HepG2 (cell line): ENCODE data around the gene P2RY11. TPM values are rescaled to one million over a fixed set of nuclear protein-coding genes. Genes with fewer than 3 reads are reported as not detected.
A peak's percentile ranks its signal among the peaks of the same experiment; 100 is the strongest.

Experiments
- FOXO4 ChIP-seq: sonication (generic); formaldehyde crosslinking; conservative IDR thresholded peaks from 2 replicates; pipeline ENCODE4 v1.8.1; 2023; ENCODE audit warnings: missing genetic modification reagents
- HDAC6 ChIP-seq: fragments of 200-600 bp; sonication (generic); IDR thresholded peaks from 2 replicates; pipeline ENCODE4 v1.7.0; 2017; ENCODE audit warnings: mild to moderate bottlenecking, antibody characterized with exemption, low read length, low read depth
- KAT2B ChIP-seq: fragments of 150-350 bp; IDR thresholded peaks from 2 replicates; pipeline ENCODE4 v1.6.1; 2014; ENCODE audit warnings: low read depth, low read length, borderline replicate concordance
- KAT8 ChIP-seq: IDR thresholded peaks from 2 replicates; pipeline ENCODE4 v1.6.1; 2016; ENCODE audit warnings: missing genetic modification reagents, missing compliant biosample characterization
- KLF6 ChIP-seq: IDR thresholded peaks from 2 replicates; pipeline ENCODE4 v1.8.0; 2016; ENCODE audit warnings: missing biosample characterization, missing genetic modification reagents
- LRRFIP1 ChIP-seq: sonication (generic); formaldehyde crosslinking; conservative IDR thresholded peaks from 2 replicates; pipeline ENCODE4 v1.4.0; 2020; ENCODE audit warnings: missing genetic modification reagents
- MED13 ChIP-seq: sonication (generic); formaldehyde crosslinking; IDR thresholded peaks from 2 replicates; pipeline ENCODE4 v1.5.0; 2020; ENCODE audit warnings: missing genetic modification reagents
- MED8 ChIP-seq: sonication (generic); formaldehyde crosslinking; IDR thresholded peaks from 2 replicates; pipeline ENCODE4 v1.8.1; 2023; ENCODE audit warnings: mild to moderate bottlenecking, missing genetic modification reagents; ENCODE audit not compliant: insufficient replicate concordance
- MYC ChIP-seq: sonication (generic); formaldehyde crosslinking; IDR thresholded peaks from 2 replicates; pipeline ENCODE4 v1.9.0; 2021; ENCODE audit warnings: missing genetic modification reagents, borderline replicate concordance
- PITX1 ChIP-seq: sonication (generic); formaldehyde crosslinking; IDR thresholded peaks from 2 replicates; pipeline ENCODE4 v1.5.1; 2020; ENCODE audit warnings: mild to moderate bottlenecking, missing genetic modification reagents
- RFXANK ChIP-seq: IDR thresholded peaks from 2 replicates; pipeline ENCODE4 v1.6.1; 2016
- SIX4 ChIP-seq: sonication (generic); formaldehyde crosslinking; IDR thresholded peaks from 2 replicates; pipeline ENCODE4 v1.4.0; 2020; ENCODE audit warnings: missing genetic modification reagents
- SNRNP70 ChIP-seq: fragments of 200-400 bp; formaldehyde crosslinking; IDR thresholded peaks from 2 replicates; pipeline ENCODE4 v1.6.1; 2017; ENCODE audit warnings: mild to moderate bottlenecking, low read depth, low read length, moderate library complexity
- SP140L ChIP-seq: sonication (generic); formaldehyde crosslinking; IDR thresholded peaks from 2 replicates; pipeline ENCODE4 v1.4.0; 2020; ENCODE audit warnings: missing genetic modification reagents, borderline replicate concordance
- TCF12 ChIP-seq, 2 experiments: fragments of 450-650 bp in 1 of 2; sonication (generic) in 1 of 2; formaldehyde crosslinking in 1 of 2; IDR thresholded peaks; 2 replicates each; pipeline versions ENCODE4 v1.6.1 to v1.8.0; 2017 to 2022; ENCODE audit warnings: antibody characterized with exemption in 1 of 2, mild to moderate bottlenecking in 1 of 2, missing genetic modification reagents in 1 of 2, moderate library complexity in 1 of 2
- TFAP4 ChIP-seq: sonication (generic); IDR thresholded peaks from 2 replicates; pipeline ENCODE4 v1.6.1; 2016; ENCODE audit warnings: low read depth, borderline replicate concordance
- THAP7 ChIP-seq: sonication (generic); formaldehyde crosslinking; IDR thresholded peaks from 2 replicates; pipeline ENCODE4 v1.8.1; 2023; ENCODE audit warnings: mild to moderate bottlenecking, missing genetic modification reagents
- ZBTB38 ChIP-seq: sonication (generic); formaldehyde crosslinking; IDR thresholded peaks from 2 replicates; pipeline ENCODE4 v1.5.1; 2020; ENCODE audit warnings: mild to moderate bottlenecking, missing genetic modification reagents
- ZFP82 ChIP-seq: sonication (generic); formaldehyde crosslinking; IDR thresholded peaks from 2 replicates; pipeline ENCODE4 v1.5.1; 2020; ENCODE audit warnings: mild to moderate bottlenecking, missing genetic modification reagents, borderline replicate concordance
- ZIK1 ChIP-seq: sonication (generic); formaldehyde crosslinking; IDR thresholded peaks from 2 replicates; pipeline ENCODE4 v1.5.0; 2020; ENCODE audit warnings: mild to moderate bottlenecking, low read depth, missing genetic modification reagents, borderline replicate concordance
- ZNF335 ChIP-seq: sonication (generic); formaldehyde crosslinking; IDR thresholded peaks from 2 replicates; pipeline ENCODE4 v1.4.0; 2020; ENCODE audit warnings: missing genetic modification reagents
- ZNF34 ChIP-seq: sonication (generic); formaldehyde crosslinking; IDR thresholded peaks from 2 replicates; pipeline ENCODE4 v1.4.0; 2020; ENCODE audit warnings: mild to moderate bottlenecking, missing genetic modification reagents, borderline replicate concordance
- ZNF616 ChIP-seq: sonication (generic); formaldehyde crosslinking; IDR thresholded peaks from 2 replicates; pipeline ENCODE4 v1.5.0; 2020; ENCODE audit warnings: low read depth, mild to moderate bottlenecking, missing genetic modification reagents
- ZNF629 ChIP-seq: sonication (generic); formaldehyde crosslinking; conservative IDR thresholded peaks from 2 replicates; pipeline ENCODE4 v1.5.0; 2020; ENCODE audit warnings: missing genetic modification reagents
- polyA plus RNA-seq, 8 experiments: library from polyadenylated mRNA; depleted of rRNA in 3 of 8; stranded (reverse) in 7 of 8; unstranded in 1 of 8; fragments of >200 nt; fragmentation: Illumina TruSeq in 4 of 8; extraction: Trizol in 4 of 8; gene quantifications; 2 replicates each; pipeline versions ENCODE4 v1.2.1 to v1.2.3, GENCODE V29; 2011 to 2016; ENCODE audit warnings: low read depth in 4 of 8, missing spikeins in 1 of 8, mixed read lengths in 1 of 8; ENCODE audit not compliant: insufficient read depth in 1 of 8
- total RNA-seq, 5 experiments: library from RNA; depleted of rRNA; stranded (reverse); fragments of >200 nt; fragmentation: Illumina TruSeq; extraction: Trizol; gene quantifications; 2 replicates each; pipeline ENCODE4 v1.2.3, GENCODE V29; 2016; ENCODE audit warnings: low read depth in 1 of 5

The P2RY11 gene
- total and polyA plus RNA-seq, 2 of the 13 experiments (the other 11 are each of a cell fraction or from before 2014, with no cell fraction given), result 4.0 to 7.8 TPM

GRCh38 chr19:10112895-10113591 is 1.6 kb downstream of the P2RY11 start (continued):
- no peak for TF ChIP-seq HDAC6
- TF ChIP-seq RFXANK (CRISPR knock-in tag), result no peak
- no peak for TF ChIP-seq SP140L
- no peak for TF ChIP-seq TFAP4
- no peak for TF ChIP-seq ZNF629 (CRISPR knock-in tag)
- no peak for TF ChIP-seq TCF12 (IDR thresholded peaks at IDR 0.05)
- 0 out of 2 replicates have a peak, but pooled peaks have one; percentile 21 for TF ChIP-seq TCF12 (CRISPR knock-in tag; IDR thresholded peaks at IDR 0.05)
- TF ChIP-seq SNRNP70, result no peak
- TF ChIP-seq PITX1 (CRISPR knock-in tag), result no peak
- no peak for TF ChIP-seq ZNF34 (CRISPR knock-in tag)
- TF ChIP-seq ZIK1 (CRISPR knock-in tag), result no peak
- peak; percentile 38; the same call in 1 of the 2 replicates for TF ChIP-seq KLF6
- no peak for TF ChIP-seq KAT8 (CRISPR knock-in tag)
- TF ChIP-seq FOXO4 (CRISPR knock-in tag), result no peak
- TF ChIP-seq SIX4 (CRISPR knock-in tag), result no peak
- no peak for TF ChIP-seq KAT2B
- TF ChIP-seq LRRFIP1 (CRISPR knock-in tag), result no peak
- TF ChIP-seq MED8 (CRISPR knock-in tag), result no peak
- TF ChIP-seq ZBTB38, result no peak
- TF ChIP-seq ZNF335 (CRISPR knock-in tag), result no peak
- TF ChIP-seq ZNF616, result no peak
- no peak for TF ChIP-seq ZFP82
- TF ChIP-seq MED13 (CRISPR knock-in tag), result no peak
- TF ChIP-seq MYC, result no peak; the same call in 1 of the 2 replicates
- no peak for TF ChIP-seq THAP7 (CRISPR knock-in tag)
